GM21447 (cell line): ENCODE results near the gene TTC31.
"Not testable (repeated sequence)": the region's sequence is repeated elsewhere in the genome, so short reads cannot be mapped to it uniquely, and the experiment has no call there.

Experiments used
- ATAC-seq: cut with Tn5 transposase; IDR thresholded peaks from one replicate; pipeline ENCODE4 v1.9.1; 2021; ENCODE audit not compliant: unreplicated experiment

Gene TTC31

DNA sequence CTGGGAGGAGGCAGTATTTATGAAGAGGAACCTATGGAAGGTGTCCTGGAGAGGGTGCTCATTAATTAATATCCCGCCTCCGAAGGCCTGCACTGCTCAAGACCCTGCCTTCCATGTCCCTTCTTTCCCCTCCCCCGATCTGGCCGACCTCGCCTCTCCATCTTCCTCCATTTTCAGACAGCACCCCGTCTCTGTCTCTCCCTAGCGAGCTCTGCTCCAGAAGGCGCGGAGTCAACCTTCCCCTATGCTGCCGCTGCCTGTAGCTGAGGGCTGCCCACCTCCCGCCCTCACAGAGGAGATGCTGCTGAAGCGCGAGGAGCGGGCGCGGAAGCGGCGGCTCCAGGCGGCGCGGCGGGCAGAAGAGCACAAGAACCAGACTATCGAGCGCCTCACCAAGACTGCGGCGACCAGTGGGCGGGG, 25.7 kb upstream of the TTC31 start:
- ATAC-seq = no peak

DNA sequence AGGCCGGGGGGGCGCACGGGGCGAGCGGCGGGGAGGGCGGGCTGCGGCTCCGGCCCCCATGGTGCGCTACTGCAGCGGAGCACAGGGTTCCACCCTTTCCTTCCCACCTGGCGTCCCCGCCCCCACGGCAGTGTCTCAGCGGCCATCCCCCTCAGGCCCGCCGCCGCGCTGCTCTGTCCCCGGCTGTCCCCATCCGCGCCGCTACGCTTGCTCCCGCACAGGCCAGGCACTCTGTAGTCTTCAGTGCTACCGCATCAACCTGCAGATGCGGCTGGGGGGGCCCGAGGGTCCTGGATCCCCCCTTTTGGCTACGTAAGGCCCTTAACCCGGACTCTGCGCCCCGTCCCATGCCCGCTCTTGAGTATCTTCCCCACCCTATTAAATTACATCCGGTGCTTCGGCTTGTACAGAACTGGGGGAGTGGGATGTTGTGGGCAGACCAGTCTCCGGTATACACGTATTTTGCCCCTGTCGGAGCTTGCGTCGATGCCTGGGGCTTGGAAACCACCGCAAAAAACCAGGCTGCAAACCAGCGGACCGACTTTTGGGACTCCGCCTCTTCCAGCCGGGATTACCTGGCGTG, 25.2 kb upstream of the TTC31 start:
- peak; percentile 30 for ATAC-seq

DNA sequence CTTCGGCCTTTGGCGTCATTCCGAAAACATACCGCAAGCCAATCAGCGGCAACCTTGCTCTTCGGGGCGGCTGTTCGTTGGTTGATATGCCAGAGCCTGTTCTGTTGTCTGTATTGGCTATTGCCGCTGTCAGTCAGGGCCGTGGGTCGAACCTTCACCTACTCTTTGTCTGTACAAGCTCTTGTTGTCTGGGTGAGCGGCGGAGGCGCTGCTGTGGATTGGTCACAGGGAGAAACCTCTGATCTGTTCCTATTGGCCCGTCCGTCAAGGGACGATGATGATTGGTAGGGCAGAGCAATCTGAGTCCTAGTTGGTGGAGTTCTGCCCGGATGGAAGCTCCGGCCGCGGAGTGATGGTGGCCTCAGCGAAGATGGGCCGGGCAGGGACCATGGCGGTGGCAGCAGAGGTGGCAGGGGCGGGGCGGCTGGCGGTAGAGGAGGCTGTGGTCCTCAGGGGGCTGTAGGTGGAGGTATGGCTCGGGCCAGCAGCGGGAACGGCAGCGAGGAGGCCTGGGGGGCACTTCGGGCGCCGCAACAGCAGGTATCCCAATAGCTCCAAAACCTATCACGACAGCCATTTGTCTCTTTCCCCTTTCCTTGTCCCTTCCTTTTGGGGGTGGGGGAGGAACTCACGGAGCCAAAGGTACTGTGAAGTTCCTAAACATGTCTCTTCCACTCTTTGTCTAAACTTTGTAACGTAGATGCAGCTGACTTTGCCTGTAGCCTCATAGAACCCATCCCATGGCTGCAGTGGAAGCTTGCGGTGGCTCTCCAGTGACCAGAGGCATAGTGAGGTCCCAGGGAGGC, 24.5 kb upstream of the TTC31 start, which contains the start of gene WBP1:
Gene WBP1, plus strand, starts transcription at position 307 of the 806 bp plus-strand sequence. Its CDS starts 165 bp downstream, at position 472.
- ATAC-seq = peak; percentile 86

DNA sequence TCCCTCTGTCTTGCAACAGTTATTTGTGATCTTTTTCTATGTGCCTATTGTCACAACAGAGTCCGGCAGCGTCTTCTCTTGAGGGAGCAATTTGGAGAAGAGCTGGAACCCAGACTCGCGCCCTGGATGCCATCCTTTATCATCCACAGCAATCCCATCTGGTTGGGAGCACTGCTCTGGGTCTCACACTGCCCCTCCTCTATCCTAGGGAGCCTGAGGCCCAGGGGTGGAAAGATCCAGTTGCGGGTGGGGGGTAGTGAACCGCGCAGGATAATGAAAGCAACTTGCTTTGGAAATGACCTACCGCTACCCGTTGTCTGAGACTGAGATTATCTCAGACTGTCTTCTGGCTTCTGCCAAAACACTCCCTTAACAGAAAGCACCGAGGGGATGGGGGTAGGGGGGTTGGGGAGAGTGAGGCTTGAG, 23.9 kb upstream of the TTC31 start:
- no peak for ATAC-seq

DNA sequence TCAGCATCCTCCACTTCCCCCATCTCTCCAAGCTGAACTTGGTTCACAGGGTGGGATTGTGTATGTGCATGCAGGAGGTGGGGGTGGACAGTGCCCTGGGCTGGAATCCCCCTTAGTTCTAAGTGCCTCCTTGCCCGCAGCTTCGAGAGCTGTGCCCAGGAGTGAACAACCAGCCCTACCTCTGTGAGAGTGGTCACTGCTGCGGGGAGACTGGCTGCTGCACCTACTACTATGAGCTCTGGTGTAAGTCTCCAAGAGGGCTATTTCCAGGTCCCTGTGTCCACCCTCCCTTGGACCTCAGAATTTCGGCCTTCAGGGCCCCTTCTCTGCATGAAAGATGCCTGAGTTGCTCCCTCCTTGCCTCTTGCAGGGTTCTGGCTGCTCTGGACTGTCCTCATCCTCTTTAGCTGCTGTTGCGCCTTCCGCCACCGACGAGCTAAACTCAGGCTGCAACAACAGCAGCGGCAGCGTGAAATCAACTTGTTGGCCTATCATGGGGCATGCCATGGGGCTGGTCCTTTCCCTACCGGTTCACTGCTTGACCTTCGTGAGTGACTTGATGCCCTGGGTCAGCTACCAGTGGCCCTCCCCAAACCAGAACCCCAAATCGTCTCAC, 23.3 kb upstream of the TTC31 start:
- not testable (repeated sequence) for ATAC-seq

DNA sequence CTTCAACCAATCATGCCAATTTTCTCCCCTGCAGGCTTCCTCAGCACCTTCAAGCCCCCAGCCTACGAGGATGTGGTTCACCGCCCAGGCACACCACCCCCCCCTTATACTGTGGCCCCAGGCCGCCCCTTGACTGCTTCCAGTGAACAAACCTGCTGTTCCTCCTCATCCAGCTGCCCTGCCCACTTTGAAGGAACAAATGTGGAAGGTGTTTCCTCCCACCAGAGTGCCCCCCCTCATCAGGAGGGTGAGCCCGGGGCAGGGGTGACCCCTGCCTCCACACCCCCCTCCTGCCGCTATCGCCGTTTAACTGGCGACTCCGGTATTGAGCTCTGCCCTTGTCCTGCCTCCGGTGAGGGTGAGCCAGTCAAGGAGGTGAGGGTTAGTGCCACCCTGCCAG, 22.7 kb upstream of the TTC31 start:
- not testable (repeated sequence) for ATAC-seq

DNA sequence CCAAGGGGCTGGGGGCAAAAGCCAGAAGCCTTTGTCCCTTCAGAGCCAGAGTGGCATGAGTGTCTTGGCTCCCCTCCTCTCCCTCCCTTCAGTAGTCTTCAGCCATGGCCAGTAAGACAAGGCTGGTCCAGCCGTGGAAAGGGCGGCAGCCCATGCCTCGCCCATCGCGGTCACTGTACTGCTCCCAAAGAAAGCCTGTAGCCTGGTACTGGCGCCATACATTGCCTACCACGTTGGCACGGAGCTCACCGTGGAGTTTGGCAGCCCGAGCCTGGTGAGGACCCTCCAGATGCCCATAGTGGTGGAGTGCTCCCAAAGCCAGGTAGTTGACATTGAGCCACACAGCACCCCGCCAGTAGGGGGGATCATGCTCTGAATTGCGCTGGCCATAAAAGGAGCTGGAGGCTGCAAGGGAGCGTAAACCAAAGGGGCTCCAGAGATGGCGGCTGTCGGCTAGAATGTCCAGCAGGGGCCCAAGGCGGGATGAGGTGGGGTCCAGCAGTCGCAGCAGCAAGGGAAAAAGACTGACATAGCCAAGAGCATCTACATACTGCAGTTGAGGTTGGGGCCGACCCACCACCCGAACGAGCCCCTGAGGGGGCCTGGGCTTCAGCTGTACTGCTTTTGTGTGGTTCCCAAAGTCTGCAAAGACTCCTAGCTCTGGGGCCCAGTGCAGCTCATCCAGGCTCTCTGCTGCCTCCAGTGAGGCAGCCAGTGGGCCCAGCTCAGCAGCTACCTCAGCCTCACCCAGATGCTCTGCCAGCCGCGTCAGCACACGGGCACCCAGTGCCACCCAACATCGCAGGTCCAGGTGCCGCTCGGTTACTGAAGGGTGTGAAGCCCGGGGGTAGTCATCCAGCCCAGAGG, 21.5 kb upstream of the TTC31 start:
- no peak for ATAC-seq

DNA sequence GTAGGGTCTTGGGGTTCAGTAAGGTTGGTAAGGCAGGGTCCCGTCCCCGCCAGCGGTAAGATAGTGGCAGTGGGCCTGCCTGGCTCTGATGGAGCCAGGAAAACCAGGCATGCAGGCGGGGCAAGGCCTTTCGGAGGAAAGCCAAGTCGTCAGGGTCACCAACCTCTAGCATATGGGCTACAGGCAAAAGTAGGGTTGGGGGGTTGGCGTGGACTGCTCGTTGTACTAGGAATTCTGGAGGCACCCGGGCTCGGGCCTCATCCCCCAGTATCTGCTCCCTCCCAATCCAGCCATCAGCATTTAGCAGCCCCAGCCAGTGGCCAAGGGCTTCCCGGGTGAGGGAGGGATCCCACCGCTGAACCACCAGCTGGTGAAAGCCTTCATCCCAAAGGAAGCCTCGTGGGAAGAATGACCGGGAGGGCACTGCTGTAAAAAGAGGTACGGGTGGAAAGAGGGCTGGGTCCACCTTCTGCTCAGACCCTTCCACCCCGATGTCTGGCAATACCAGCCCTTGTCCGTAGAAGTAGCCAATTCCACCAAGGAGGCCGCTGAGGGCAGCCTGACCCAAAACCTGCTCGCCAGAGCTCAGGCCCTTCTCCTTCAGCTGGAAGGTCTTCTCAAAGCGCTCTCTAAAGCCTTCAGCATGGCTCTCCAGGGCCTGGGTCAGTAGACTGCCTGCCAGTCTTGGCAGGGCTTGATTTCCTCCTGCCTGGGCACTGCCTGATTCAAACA, 20.7 kb upstream of the TTC31 start:
- no peak for ATAC-seq

DNA sequence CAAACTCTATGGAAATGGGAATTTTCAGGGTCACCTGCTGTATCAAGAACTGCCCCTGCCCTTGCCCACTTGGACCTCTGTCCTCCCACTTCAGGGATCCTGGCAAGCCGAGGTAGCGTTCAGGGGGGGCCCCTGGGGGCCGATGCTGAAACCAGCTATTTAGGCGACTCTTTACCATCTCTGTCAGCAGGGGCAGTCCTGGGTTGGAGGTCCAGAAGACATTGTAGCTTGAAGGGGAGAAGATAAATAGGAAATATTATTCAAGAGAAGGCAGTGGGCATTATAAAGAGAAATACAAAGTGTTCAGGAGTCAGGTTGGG, 20.1 kb upstream of the TTC31 start:
- no peak for ATAC-seq

DNA sequence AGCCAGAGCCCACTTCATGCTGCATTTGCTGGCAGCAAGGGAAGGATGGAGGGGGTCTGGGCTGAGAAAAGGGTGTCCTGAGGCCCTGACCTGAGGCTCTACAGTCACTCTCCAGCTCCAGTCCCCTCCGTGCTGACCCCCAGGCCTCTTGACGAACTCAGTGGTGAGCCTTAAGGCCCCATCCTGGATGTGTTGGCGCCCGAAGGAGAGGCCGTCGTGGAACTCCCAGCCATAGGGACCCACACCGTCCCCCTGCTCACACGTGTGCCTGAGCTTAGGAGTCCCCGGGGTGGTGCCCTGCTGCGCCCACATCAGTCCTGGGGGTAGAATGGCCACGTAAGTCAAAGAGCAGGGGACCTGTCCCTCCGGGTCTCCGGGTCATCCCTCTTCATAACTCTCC, 18.5 kb upstream of the TTC31 start:
- no peak for ATAC-seq

DNA sequence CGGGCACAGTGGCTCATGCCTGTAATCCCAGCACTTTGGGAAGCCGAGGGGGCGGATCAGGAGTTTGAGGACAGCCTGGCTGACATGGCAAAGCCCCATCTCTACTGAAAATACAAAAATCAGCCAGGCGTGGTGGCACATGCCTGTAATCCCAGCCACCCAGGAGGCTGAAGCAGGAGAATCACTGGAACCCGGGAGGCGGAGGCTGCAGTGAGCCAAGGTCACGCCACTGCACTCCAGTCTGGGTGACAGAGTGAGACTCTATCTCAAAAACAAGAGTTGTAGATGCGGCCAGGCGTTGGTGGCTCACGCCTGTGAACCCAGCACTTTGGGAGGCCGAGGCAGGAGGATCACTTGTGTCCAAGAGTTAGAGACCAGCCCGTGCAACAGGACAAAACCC, 12.1 kb upstream of the TTC31 start:
- ATAC-seq = not testable (repeated sequence)

DNA sequence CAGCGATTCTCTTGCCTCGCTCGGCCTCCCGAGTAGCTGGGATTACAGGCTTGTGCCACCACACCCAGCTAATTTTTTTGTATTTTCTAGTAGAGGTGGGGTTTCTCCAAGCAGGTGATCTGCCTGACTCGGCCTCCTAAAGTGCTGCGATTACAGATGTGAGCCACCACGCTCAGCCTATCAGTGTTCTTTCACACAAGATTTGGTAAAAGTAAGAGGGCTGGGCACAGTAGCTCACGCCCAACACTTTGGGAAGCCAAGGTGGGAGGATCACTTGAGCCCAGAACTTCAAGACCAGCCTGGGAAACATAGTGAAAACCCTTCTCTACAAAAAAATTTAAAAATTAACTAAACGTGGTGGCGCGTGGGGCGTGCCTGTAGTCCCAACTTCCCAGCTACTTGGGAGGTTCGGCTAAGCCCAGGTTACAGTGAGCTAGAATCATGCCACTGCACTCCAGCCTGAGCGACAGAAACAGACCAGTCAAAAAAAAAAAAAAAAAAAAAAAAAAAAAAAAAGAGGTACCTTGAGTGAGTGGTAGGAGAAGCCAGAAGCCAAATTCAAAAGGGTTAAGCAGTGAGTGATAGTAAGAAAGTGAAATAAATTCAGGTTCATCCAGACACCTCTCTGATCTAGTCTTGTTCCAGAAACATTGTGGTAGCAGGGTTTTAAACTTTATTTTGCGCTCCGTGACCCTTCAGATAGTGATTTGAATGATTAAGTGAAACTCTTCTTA, 11.4 kb upstream of the TTC31 start:
- no peak for ATAC-seq

DNA sequence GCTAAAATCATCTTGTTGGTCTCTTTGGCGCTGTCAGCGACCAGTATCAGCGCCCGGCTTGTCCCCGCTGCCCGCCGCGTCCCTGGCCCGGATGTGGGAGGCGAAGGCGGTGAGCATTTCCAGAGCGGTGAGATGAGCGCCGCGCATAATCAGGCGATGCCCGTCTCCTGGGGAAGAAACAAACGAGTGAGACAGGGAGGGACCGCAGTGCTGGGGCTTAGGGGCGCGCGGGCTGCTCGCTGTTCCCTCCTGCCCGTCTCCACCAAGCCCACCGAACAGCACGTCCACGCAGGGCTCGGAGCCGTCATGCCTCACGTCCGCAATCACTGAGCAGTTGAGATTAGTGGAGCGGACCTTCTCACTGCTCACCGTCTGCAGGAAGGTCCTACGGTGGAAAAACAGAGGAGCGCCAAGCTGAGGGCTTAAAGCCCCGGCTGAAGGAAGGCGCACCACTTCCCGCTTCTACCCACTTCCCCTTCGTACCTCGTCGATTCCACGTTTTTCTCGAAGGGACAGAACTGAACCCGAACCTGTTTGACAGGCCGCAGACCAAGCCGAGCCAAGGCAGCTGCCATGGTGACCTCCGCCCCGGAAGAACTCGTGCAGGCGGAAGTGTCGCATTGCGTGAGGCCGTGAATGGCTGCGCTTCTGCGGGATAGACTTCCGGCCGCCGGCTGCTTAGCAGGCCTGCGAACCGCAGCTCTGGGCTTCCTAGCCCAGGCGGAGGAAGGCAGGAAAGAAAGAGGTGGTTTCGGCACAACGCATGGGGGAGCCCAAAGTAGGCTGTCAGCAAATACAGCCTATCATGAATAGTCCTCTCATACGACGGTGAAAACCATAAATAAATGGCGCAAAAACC, 10.6 kb upstream of the TTC31 start, which contains the start of gene MRPL53:
Gene MRPL53, minus strand, starts transcription at position 595 of the 859 bp plus-strand sequence. Its CDS starts 20 bp downstream, at position 575.
- ATAC-seq = peak; percentile 85

DNA sequence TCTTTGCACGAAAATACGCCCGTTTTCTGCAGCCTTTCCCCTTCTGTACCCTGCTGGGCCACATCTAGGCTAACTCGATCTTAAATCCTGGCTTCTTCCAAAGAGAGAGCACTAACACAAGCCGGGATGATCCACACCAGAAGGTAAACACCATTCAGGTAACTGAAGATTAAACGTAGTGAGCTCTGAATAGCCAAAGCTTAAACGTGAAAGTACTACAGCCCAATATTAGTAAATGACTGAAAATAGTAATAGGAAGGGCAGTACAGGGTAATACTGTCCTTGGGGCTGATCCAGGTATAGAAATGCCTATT, 10.0 kb upstream of the TTC31 start:
- ATAC-seq = no peak

DNA sequence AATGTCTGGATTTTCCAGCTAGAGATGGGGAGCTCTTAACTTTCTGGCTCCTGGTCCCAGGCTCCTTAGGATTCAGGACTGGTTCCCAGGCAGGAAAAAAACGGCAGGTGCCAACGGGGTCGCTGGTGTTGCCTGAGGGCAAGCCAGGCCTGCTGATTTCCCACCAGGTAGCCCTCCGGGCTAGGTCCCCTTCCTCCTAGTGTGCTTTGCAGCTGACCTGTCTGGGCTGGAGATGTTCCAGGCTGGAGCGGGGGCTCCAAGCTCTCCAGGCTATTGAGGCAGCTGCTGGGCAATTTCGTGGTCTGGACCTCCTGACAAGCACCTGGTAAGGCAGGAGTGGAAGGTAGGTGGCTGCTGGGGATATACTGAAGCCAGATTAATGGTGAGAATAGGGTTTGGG, 8.4 kb upstream of the TTC31 start:
- no peak for ATAC-seq

DNA sequence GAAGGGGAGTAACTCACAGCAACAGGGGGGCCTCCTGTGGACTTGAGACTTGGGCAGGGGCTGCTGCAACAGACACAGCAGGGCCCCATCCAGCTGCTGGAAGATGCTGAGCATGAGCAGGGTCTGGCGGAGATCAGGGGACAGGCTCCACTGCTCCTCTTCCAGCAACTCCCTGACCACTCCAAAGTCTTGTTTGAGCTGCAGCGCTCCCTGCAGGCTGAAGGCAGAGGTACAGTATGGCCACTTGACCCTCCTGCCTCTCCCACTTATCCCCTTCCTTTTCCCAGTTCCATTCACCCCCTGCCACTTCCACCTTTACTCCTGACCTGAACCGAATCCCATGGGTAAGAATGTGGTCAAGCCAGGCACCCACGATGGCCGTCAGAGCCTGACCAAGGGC, 8.0 kb upstream of the TTC31 start:
- ATAC-seq = no peak

DNA sequence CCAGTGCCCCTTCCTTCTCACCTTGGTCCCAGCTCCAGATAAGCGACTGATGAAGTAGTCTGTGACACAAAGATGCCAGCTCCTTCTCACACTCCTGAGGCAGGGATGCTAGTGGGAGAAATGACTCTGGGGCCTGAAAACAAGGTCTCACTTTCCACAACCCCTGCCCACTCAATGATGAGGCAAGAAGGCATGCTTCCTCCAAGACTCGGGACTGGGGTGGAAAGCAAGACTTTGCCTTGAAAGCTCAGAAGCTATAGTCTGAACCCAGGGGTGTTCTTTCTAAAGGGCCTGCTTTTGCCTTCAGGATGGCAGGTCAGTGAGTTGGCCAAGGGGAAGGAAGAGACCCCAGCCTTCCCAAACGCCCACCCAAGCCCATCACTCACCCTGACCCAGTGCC, 1.4 kb upstream of the TTC31 start:
- ATAC-seq = no peak

DNA sequence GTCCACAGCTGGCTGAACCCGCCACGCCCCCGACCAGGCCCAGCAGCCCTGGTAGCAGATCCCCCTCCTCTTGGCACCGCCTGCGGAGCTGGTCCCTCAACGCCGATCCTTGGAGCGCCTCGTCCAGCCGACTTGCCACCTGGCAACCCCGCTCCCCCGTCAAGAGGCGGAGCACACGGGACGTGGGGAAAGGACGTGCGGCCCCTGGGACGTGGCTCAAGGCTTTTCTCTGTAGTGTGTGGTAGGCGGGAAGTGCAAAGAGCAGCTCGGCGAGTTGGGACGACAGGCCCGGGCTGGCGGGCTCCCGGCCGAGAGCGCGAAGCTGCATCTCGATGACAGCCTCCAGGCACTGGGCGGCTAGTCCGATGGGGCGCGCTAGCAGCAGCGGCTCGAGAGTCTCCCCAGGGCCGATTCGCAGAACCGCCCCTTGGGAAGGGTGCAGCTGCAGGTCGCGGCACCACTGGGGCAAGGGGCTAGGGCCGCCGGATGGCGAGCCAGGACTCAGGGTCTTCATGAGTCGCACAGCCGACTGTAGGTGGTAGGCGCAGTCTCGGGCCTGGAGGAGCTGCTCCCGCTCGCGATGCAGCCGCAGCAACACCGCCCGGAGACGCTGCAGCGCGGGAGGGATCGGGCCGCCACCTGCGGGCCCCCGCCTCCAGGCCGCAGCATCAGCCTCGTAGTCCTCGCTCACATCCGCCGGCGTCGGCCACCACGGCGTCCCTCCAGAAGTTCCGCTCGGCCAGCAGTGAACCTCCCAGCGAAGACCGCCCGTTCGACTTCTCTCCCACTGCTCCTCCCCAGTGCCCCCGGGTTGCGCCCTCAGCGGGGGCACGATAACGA, 700 bp upstream of the TTC31 start:
- ATAC-seq = peak; percentile 38
